Panc1 (cell line): ENCODE results near the gene TEX261. TPM values are rescaled to one million over a fixed set of nuclear protein-coding genes. Genes with fewer than 3 reads are reported as not detected.

Source experiments
- ATAC-seq: fragments of 200-7000 bp; cut with Tn5 transposase; 2 replicates; pipeline ENCODE4 v1.9.1; 2020; ENCODE audit warnings: mild to moderate bottlenecking, moderate library complexity
- BruUV-seq: library from RNA; stranded (reverse); fragments of 400-500 nt; replicated peaks from 2 replicates; lab custom pipeline; 2021; lab: Mats Ljungman, UMichigan
- CTCF ChIA-PET: fragments of 300-600 bp; sonication (Branson Sonifier 250); formaldehyde crosslinking; loops from one replicate; lab custom pipeline; 2022; ENCODE audit warnings: antibody characterized with exemption; lab: Charles Lee
- POLR2A ChIA-PET: fragments of 300-600 bp; sonication (Branson Sonifier 250); formaldehyde crosslinking; loops from one replicate; lab custom pipeline; 2022; ENCODE audit warnings: antibody characterized with exemption; lab: Charles Lee
- DNase-seq: peaks from one replicate; pipeline ENCODE4 v3.0.0-alpha.2; 2010; ENCODE audit warnings: low read depth, low spot score
- H3K27ac ChIP-seq: 2 replicates; pipeline ENCODE4 v1.5.1; 2011; ENCODE audit warnings: mild to moderate bottlenecking, low read length, inconsistent platforms
- H3K27me3 ChIP-seq: fragments of 200-500 bp; sonication (Bioruptor generic); 2 replicates; pipeline ENCODE4 v1.6.0; 2014; ENCODE audit warnings: low read length, inconsistent platforms; ENCODE audit not compliant: control insufficient read depth, insufficient read depth
- H3K36me3 ChIP-seq: fragments of 200-500 bp; sonication (Bioruptor generic); 2 replicates; pipeline ENCODE4 v1.5.1; 2014; ENCODE audit warnings: inconsistent platforms, mild to moderate bottlenecking, low read length, moderate library complexity; ENCODE audit not compliant: control insufficient read depth, insufficient read depth
- H3K4me1 ChIP-seq: 2 replicates; pipeline ENCODE4 v1.5.1; 2011; ENCODE audit warnings: inconsistent platforms, mild to moderate bottlenecking, low read length, moderate library complexity; ENCODE audit not compliant: control insufficient read depth, insufficient read depth
- H3K4me3 ChIP-seq, 2 experiments: 2 replicates each; pipeline ENCODE4 v1.5.1; 2011 to 2012; ENCODE audit warnings: low read depth in 2 of 2, low read length in 2 of 2, mild to moderate bottlenecking in 2 of 2, inconsistent platforms in 1 of 2, moderate library complexity in 1 of 2
- H3K9me3 ChIP-seq: fragments of 200-500 bp; sonication (Bioruptor generic); 2 replicates; pipeline ENCODE4 v1.5.1; 2014; ENCODE audit warnings: low read depth, mild to moderate bottlenecking, inconsistent platforms, low read length, moderate library complexity; ENCODE audit not compliant: control insufficient read depth, insufficient read depth
- CTCF ChIP-seq: fragments of 450-650 bp; IDR thresholded peaks from 2 replicates; pipeline ENCODE4 v1.5.1; 2017; ENCODE audit warnings: mild to moderate bottlenecking
- POLR2AphosphoS5 ChIP-seq: IDR thresholded peaks from 2 replicates; pipeline ENCODE4 v1.6.1; 2012; ENCODE audit warnings: mild to moderate bottlenecking, low read depth, low read length, moderate library complexity
- REST ChIP-seq, 2 experiments: IDR thresholded peaks; 2 replicates each; pipeline ENCODE4 v1.6.1; 2011 to 2012; ENCODE audit warnings: low read depth in 2 of 2, control low read depth in 1 of 2, low read length in 1 of 2, mild to moderate bottlenecking in 1 of 2, moderate library complexity in 1 of 2; ENCODE audit not compliant: insufficient read depth in 1 of 2
- SIN3A ChIP-seq: IDR thresholded peaks from 2 replicates; pipeline ENCODE4 v1.6.1; 2012; ENCODE audit warnings: low read depth, mild to moderate bottlenecking, low read length, moderate library complexity, borderline replicate concordance; ENCODE audit not compliant: insufficient read depth
- TCF7L2 ChIP-seq: IDR thresholded peaks from 2 replicates; pipeline ENCODE4 v1.6.1; 2011; ENCODE audit warnings: mild to moderate bottlenecking, low read depth, low read length, inconsistent platforms
- in situ Hi-C: cut with HindIII; loops from 2 replicates; pipeline ENCODE4 v1.10.0; 2016; ENCODE audit warnings: low sequenced_read_pairs, low pct_unique_long_range_greater_than_20kb
- intact Hi-C: fragments of 100-400 bp; cut with micrococcal nuclease; formaldehyde crosslinking; loops from one replicate; pipeline ENCODE4 v1.10.0; 2022; ENCODE audit not compliant: unreplicated experiment
- total RNA-seq: library from RNA; stranded (reverse); gene quantifications from one replicate; pipeline ENCODE4 v1.2.1, GENCODE V29; 2021; ENCODE audit not compliant: unreplicated experiment

Gene TEX261
- total RNA-seq, 1 experiment from 2014 or later, result 64.9 TPM

DNA sequence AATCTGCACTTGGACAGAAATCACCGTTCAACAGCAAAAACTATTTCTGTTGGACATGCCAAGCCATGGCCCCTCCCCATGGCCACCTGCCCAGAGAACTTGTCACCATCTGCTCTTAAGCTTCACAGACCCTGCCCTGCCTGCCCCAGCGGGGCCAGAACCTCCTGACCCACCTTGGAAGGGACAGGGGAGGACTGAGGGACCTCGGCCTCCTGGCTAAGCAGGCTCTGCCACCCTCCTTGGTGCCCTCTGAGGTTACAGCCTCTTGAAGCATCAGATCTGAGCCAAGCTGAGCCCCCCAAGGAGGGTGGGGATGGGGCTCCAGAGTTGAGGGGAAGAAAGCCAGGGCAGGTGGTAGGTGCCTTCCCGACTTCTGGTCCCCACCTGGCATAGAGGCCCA, 6.5 kb downstream of the TEX261 start:
- no peak for TF ChIP-seq TCF7L2
- TF ChIP-seq SIN3A, result no peak
- no peak for TF ChIP-seq CTCF
- no peak for TF ChIP-seq POLR2AphosphoS5
- no peak for TF ChIP-seq REST (IDR thresholded peaks at IDR 0.05; ENCODE audit: insufficient read depth in 1 of 2, low read depth in 2 of 2, low read length in 1 of 2)
- ChIA-PET POLR2A (no interaction called here), CTCF (interaction anchor here (0.6 kb wide), 1 partner anchor 167 kb away, joined by 3 read pairs; no protein-coding TSS in a partner anchor)
- in situ Hi-C loops, result no loop called here
- DNase-seq, result no peak
- Histone ChIP-seq H3K36me3 (no peaks in the 10 kb centered on the region; the same call in 1 of the 2 replicates), H3K9me3 (no peaks in the 10 kb centered on the region), H3K4me3 (no peak overlapping the region), H3K27me3 (no peaks in the 10 kb centered on the region), H3K4me1 (no peaks in the 10 kb centered on the region), H3K27ac (no peak overlapping the region)
- intact Hi-C loops, result no loop called here
- BruUV-seq, result no TSS peak
- no peak for ATAC-seq

DNA sequence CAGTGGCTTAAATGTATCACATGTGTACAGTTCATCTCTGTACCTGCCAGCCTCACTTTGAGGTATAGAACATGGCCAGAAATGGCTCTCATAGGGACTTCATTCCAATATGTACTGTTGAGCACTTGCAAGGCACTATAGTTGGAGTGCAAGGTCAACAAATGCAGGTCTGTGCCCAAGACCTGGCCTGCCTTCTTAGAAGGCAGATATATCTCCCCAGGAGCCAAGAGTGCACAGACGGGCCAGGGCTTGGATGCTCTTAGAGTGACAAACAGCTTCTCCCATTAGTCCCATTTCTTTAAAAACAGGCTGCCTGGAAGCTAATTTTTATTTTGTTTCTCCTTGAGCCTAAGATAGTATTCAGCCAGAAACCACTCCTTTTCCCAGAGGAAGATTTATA, 7.3 kb downstream of the TEX261 start:
- Histone ChIP-seq H3K4me3 (no peak overlapping the region), H3K27me3 (no peaks in the 10 kb centered on the region), H3K36me3 (no peaks in the 10 kb centered on the region; the same call in 1 of the 2 replicates), H3K4me1 (no peaks in the 10 kb centered on the region), H3K9me3 (no peaks in the 10 kb centered on the region), H3K27ac (no peak overlapping the region)
- ChIA-PET CTCF (interaction anchor here (0.6 kb wide), 1 partner anchor 168 kb away, joined by 3 read pairs; no protein-coding TSS in a partner anchor), POLR2A (no interaction called here)
- BruUV-seq, result TSS peak; percentile 54
- TF ChIP-seq TCF7L2, result no peak
- TF ChIP-seq REST (IDR thresholded peaks at IDR 0.05; ENCODE audit: insufficient read depth in 1 of 2, low read depth in 2 of 2, low read length in 1 of 2), result no peak
- no peak for TF ChIP-seq POLR2AphosphoS5
- TF ChIP-seq SIN3A, result no peak
- TF ChIP-seq CTCF, result no peak
- intact Hi-C loops, result no loop called here
- DNase-seq (no peak), ATAC-seq (no peak)
- in situ Hi-C loops, result no loop called here
